Peyer's patch (tissue), 4 donors: ENCODE measurements around the gene DHX16. TPM values are rescaled to one million over a fixed set of nuclear protein-coding genes. Genes with fewer than 3 reads are reported as not detected.

ENCODE experiments used
- DNase-seq, 3 donors: peaks; one replicate each; pipeline ENCODE4 v3.0.0-alpha.2; 2017 to 2019
- H3K27ac ChIP-seq, 4 donors: fragments of 200-600 bp; sonication (generic); one replicate each; pipeline ENCODE4 v1.5.1; 2016 to 2019
- H3K27me3 ChIP-seq, 2 donors: fragments of 200-600 bp; sonication (generic); one replicate each; pipeline ENCODE4 v1.5.1; 2019
- H3K36me3 ChIP-seq, 3 donors: fragments of 200-600 bp; sonication (generic); one replicate each; pipeline ENCODE4 v1.5.1; 2016 to 2019
- H3K4me1 ChIP-seq, 4 donors: fragments of 200-600 bp; sonication (generic); one replicate each; pipeline ENCODE4 v1.5.1; 2016 to 2019
- H3K4me3 ChIP-seq, 4 donors: fragments of 200-600 bp; sonication (generic); 1 replicate in 3 of 4; 2 replicates in 1 of 4; pipeline ENCODE4 v1.5.1; 2016 to 2019; ENCODE audit warnings: mild to moderate bottlenecking in 1 of 4
- H3K9me3 ChIP-seq, 4 donors: fragments of 200-600 bp; sonication (generic); one replicate each; pipeline ENCODE4 v1.5.1; 2016 to 2019; ENCODE audit warnings: mild to moderate bottlenecking in 1 of 4
- POLR2A ChIP-seq, 2 donors: fragments of 450-650 bp; IDR thresholded peaks; one replicate each; pipeline ENCODE4 v1.5.1; 2017; ENCODE audit warnings: antibody characterized with exemption in 2 of 2, mild to moderate bottlenecking in 2 of 2, moderate library complexity in 2 of 2
- total RNA-seq, 4 donors: library from RNA; depleted of rRNA; stranded (reverse); fragments of >200 nt; gene quantifications; one replicate each; pipeline ENCODE4 v1.1.0, GENCODE V29; 2016
- TF ChIP-seq, protein P1 (sequence below), 6 experiments: fragments of 450-650 bp in 4 of 6; fragments of 200-600 bp in 2 of 6; sonication (generic) in 1 of 6; IDR thresholded peaks; one replicate each; pipeline ENCODE4 v1.5.1; 2017 to 2019; ENCODE audit warnings: antibody characterized with exemption in 6 of 6, mild to moderate bottlenecking in 3 of 6, moderate library complexity in 1 of 6

The DHX16 gene
- total RNA-seq, 4 donors from 2014 or later, result 39.6 to 68.1 (median 58.2) TPM

DNA sequence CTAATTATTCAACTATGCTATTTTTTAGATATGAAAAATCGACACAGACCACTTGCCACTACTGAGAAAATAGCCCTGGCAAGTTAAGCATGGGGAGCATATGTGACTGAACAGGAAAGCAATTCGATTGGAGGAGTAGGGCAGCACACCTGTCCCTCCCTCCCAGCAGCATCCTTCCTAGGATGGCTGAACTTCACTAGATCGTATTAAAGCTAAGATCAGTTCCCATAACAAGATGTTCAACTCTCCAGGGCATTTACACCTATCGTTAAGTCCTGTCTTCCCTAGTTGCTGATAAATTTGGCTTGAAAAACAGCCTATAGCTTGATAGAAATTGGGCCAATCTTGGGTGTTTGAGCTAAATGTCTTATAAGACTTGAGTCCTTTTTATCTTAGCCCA, 62.7 kb downstream of the DHX16 start:
- Histone ChIP-seq H3K36me3 (peaks cover 2 to 50% (median 2%) of the 10 kb centered on the region in 3 donors), H3K4me3 (no peak overlapping the region), H3K4me1 (peaks cover 0 to 33% (median 5%) of the 10 kb centered on the region in 4 donors), H3K9me3 (no peaks in the 10 kb centered on the region), H3K27me3 (no peaks in the 10 kb centered on the region), H3K27ac (no peak overlapping the region)
- no peak for TF ChIP-seq POLR2A (IDR thresholded peaks at IDR 0.05)
- TF ChIP-seq, protein P1, sequence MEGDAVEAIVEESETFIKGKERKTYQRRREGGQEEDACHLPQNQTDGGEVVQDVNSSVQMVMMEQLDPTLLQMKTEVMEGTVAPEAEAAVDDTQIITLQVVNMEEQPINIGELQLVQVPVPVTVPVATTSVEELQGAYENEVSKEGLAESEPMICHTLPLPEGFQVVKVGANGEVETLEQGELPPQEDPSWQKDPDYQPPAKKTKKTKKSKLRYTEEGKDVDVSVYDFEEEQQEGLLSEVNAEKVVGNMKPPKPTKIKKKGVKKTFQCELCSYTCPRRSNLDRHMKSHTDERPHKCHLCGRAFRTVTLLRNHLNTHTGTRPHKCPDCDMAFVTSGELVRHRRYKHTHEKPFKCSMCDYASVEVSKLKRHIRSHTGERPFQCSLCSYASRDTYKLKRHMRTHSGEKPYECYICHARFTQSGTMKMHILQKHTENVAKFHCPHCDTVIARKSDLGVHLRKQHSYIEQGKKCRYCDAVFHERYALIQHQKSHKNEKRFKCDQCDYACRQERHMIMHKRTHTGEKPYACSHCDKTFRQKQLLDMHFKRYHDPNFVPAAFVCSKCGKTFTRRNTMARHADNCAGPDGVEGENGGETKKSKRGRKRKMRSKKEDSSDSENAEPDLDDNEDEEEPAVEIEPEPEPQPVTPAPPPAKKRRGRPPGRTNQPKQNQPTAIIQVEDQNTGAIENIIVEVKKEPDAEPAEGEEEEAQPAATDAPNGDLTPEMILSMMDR (IDR thresholded peaks at IDR 0.05), result no peak
- no peak for DNase-seq

DNA sequence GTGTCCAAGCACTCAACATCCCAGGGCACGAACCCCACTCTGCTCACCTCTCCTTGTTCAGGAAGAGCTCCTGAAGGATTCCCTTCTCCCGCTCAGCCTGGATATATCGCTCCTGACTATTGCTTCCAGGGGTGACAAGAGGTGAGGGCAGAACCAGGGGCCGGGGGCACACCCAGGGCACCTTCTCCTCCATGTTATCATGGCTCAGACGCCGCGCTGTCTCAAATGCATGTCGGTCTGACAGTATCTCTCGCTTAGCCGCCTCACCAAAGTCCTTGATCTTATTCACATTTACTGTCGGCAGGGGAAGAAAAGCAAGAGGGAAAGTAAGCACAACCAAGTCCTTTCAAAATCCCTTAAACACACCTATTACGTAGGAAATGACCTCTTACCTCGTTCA, 68.8 kb downstream of the DHX16 start:
- DNase-seq, result no peak
- peaks cover 5 to 85% (median 6%) of the 10 kb centered on the region in 3 donors for H3K36me3 ChIP-seq
- no peaks in the 10 kb centered on the region for H3K9me3 ChIP-seq
- H3K27me3 ChIP-seq, result no peaks in the 10 kb centered on the region
- TF ChIP-seq, protein P1 (IDR thresholded peaks at IDR 0.05), result no peak
- TF ChIP-seq POLR2A (IDR thresholded peaks at IDR 0.05), result no peak
- H3K27ac ChIP-seq, result no peak overlapping the region
- no peak overlapping the region for H3K4me3 ChIP-seq
- no peaks in the 10 kb centered on the region for H3K4me1 ChIP-seq

Other genes starting within 250 kb of the DHX16 start
- 100 to 1,000 TPM; 313 to 404 (median 383) TPM for gene HLA-E, start 183.5 kb downstream of the DHX16 start, total RNA-seq
- 10 to 100 TPM; 26.6 to 40.4 (median 33.8) TPM for gene GNL1, start 116.5 kb downstream of the DHX16 start, total RNA-seq
- 1 to 10 TPM; 1.7 to 9.0 (median 4.8) TPM for gene PRR3, start 115.7 kb downstream of the DHX16 start, total RNA-seq
- gene ABCF1, start 101.6 kb downstream of the DHX16 start, total RNA-seq, result 100 to 1,000 TPM in 1 of 4 donors, 10 to 100 TPM in 3; 38.6 to 328 (median 45.2) TPM
- 10 to 100 TPM; 47.6 to 74.0 (median 61.3) TPM for gene PPP1R10, start 55.8 kb downstream of the DHX16 start, total RNA-seq
- gene MRPS18B, start 55.2 kb downstream of the DHX16 start, total RNA-seq, result 10 to 100 TPM; 35.3 to 59.8 (median 42.5) TPM
- 10 to 100 TPM in 2 of 4 donors, 1 to 10 TPM in 2; 8.2 to 25.2 (median 15.1) TPM for gene ATAT1, start 46.1 kb downstream of the DHX16 start, total RNA-seq
- gene C6orf136, start 25.9 kb downstream of the DHX16 start, total RNA-seq, result 100 to 1,000 TPM in 2 of 4 donors, 10 to 100 TPM in 2; 35.5 to 111 (median 83.8) TPM
- gene PPP1R18, start 13.6 kb upstream of the DHX16 start, total RNA-seq, result 10 to 100 TPM in 2 of 4 donors, 1 to 10 TPM in 2; 4.7 to 52.8 (median 9.0) TPM
- 1 to 10 TPM in 2 of 4 donors, not detected in 2; 2.0 to 2.7 TPM for gene NRM, start 18.0 kb upstream of the DHX16 start, total RNA-seq
- gene MDC1, start 44.3 kb upstream of the DHX16 start, total RNA-seq, result 10 to 100 TPM in 3 of 4 donors, 1 to 10 TPM in 1; 7.5 to 51.2 (median 19.4) TPM
- gene TUBB, start 47.3 kb upstream of the DHX16 start, total RNA-seq, result 100 to 1,000 TPM in 1 of 4 donors, 10 to 100 TPM in 3; 69.9 to 188 (median 95.6) TPM
- gene FLOT1, start 69.7 kb upstream of the DHX16 start, total RNA-seq, result 100 to 1,000 TPM in 2 of 4 donors, 10 to 100 TPM in 2; 74.1 to 151 (median 100) TPM
- gene IER3, start 71.5 kb upstream of the DHX16 start, total RNA-seq, result 10 to 100 TPM in 3 of 4 donors, 1 to 10 TPM in 1; 6.7 to 16.4 (median 13.2) TPM
- gene DDR1, start 211.5 kb upstream of the DHX16 start, total RNA-seq, result 100 to 1,000 TPM in 3 of 4 donors, 10 to 100 TPM in 1; 70.1 to 166 (median 143) TPM
- 10 to 100 TPM; 10.7 to 21.3 (median 17.0) TPM for gene GTF2H4, start 235.2 kb upstream of the DHX16 start, total RNA-seq
- 10 to 100 TPM; 24.2 to 40.0 (median 31.1) TPM for gene VARS2, start 241.2 kb upstream of the DHX16 start, total RNA-seq